GM18526 (cell line): ENCODE results near the gene DOCK8.

Source experiments
- POLR2A ChIP-seq: IDR thresholded peaks from 3 replicates; pipeline ENCODE4 v1.6.1; 2011; ENCODE audit not compliant: insufficient read length; ENCODE audit errors: extremely low read depth

Gene DOCK8

DNA sequence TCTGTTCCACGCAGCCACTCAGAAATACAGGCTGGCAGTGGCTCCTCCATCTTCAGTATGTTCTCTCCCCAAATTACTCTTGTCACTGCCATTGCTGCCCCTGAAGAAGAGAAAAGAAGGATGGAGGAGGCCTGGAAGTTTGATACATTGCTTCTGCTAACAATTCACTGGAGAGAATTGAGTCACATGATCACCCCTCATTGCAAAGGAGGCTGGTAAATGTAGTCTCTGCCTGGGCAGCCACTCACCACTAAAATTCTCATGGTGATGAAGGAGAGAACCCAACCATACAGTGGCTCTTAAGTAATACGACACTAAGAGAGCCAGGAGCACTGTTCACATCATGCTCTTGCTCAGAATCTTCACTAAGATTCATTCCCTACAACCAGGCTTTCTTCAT is 112.0 kb downstream of the DOCK8 start:
- no peak for TF ChIP-seq POLR2A

DNA sequence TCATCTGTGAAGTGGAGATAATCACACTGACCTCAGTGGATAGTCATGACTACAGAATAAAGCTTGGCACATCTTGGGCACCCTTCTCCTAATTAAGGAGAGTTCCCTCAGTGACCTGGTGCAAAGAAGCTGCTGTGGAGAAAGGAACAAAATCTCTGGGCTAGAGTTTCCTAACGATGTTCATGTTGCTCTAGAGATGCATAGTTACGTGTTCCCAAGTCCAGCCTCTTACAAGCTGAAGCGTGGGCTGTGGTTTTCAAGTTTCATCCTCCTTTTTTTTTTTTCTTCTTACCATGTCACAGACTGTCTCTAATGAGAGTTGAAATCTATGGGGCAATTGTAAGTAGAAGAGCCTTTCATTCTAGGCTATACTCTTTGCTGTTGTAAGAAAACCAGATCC is 113.8 kb downstream of the DOCK8 start:
- TF ChIP-seq POLR2A = no peak

DNA sequence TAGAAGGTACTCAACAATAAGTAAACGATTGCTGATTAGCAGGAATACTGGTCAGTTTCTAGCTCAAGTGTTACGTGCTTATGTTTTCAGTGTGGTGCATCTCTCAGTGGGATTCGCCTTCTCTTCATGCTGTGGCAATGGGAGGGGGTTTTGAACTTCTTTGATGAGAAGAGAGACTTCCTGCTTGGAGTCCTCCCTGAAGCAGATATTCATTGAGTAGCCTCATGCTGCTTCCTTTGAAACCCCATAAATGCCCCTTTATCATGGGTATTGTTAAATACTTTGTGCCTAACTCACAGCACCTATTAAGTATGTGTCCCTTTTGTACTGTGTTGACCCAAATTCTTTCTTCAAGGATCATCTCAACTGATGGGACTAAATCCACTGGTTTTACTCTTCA is 116.5 kb downstream of the DOCK8 start:
- no peak for TF ChIP-seq POLR2A

DNA sequence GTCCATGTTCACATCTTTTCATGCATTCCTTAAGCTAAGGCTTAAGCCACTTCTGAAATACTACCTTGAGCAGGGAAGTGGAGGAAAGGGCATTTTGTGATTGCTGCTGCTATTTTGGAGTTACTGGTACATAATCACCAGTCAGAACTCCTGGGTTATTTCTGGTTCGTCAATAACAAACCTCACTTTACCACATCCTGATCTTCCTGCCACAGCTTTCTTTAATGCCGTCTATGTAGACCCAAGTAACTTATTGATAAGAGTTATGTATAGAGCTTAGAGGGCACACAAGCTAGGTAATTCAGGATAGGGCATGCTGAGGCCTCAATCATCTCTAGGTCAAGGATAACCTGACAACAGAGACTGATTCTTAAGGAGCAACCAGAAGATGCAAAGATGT is 120.7 kb downstream of the DOCK8 start:
- no peak for TF ChIP-seq POLR2A

DNA sequence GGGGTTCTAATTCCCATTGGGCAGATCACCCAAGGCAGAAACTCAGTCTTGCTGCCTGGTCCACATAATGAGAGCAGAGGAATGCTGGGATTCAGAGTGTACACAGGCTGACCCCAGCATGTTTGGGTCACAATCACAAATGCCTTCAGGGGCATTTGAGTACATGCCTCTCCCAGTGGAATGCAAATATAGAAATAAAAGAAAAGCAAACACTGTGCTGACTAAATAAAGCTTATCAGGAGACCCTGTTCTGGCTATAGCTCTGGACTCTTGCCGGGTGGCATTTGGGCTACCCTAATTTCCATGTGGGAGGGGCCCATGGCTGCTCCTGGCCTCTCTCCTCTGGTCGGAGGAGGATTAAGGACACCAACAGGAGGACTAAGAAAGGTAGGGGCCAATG is 121.4 kb downstream of the DOCK8 start:
- TF ChIP-seq POLR2A = no peak

DNA sequence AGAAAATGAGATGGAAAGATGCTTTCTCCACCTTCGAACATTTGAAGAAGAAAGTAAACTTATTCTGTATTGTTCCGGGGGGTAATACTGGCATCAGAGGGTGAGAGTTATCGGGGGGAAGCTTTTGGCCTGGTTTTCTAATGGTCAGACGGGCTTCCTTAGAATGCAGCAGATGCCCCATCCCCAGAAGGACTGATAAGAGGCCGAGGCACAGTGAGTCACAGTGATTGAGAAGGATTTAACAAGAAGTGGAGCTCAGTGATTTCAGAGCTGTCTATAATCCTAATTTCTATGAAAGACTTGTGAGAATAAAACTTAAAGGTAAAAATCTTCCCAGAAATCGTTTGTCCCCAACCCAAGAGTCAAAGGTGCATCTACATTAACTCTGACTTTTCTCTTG is 123.9 kb downstream of the DOCK8 start:
- no peak for TF ChIP-seq POLR2A

DNA sequence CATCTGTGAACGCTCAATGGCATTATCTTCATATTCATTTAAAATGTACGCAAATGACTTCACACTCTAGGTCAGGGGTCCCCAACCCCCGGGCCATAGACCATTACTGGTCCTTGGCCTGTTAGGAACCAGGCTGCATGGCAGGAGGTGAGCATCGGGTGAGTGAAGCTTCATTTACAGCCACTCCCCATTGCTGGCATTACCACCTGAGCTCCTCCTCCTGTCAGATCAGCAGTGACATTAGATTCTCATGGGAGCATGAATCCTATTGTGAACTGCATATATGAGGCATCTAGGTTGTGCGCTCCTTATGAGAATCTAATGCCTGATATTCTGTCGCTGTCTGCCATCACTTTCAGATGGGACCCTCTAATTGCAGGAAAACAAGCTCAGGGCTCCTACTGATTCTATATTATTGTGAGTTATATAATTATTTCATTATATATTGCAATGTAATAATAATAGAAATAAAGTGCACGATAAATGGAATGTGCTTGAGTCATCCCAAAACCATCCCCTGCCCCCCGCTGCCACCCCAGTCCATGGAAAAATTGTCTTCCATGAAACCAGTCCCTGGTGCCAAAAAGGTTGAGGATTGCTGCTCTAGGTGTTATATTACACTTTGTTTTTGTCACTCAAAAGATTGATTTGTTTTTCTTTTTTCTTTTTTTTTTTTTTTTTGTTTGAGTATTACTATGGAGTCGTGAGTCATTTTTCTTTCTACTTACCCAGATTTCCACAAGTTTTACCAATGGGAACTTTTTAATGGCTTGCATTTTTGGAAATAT is 127.2 kb downstream of the DOCK8 start:
- no peak for TF ChIP-seq POLR2A

DNA sequence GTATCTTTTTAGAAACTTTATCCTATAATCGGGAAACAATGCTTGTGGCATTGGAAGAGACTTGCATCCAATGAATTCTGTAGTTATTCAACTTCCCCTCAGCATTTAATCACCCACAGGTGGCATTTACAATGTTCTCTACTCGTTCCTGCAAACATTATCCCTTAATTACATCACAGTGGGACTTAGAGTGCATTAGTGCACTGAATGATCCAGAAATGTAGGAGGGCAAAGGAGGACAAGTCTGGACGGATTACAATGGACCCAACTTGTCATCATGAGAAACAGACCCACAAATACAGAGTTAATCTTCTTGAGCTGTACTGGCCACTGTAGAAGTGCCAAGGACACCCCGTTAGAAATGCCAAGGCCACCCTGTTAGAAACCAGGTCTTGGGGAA is 129.1 kb downstream of the DOCK8 start:
- TF ChIP-seq POLR2A = no peak

DNA sequence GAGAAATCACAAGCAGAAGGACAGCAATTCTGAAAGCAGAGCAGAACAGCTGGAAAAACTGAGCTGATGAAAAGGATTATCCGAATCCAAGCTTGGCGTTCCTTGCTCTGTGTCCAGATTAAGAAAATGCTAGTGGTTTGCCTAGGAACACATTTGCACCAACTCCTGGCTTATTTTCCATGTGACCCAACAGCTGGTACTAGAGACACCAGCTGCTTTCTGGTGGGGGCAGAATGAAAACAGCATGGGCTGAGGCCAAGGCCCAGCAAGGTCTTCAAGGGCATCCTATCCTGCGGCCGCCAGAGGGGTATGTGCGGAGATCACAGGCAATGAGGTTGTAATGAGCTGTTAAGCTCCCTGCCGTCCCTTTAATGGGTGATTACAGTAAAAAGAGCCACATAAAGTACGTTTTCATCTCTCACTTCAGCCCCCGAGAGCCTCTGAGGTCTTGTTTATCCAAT is 131.5 kb downstream of the DOCK8 start:
- no peak for TF ChIP-seq POLR2A

DNA sequence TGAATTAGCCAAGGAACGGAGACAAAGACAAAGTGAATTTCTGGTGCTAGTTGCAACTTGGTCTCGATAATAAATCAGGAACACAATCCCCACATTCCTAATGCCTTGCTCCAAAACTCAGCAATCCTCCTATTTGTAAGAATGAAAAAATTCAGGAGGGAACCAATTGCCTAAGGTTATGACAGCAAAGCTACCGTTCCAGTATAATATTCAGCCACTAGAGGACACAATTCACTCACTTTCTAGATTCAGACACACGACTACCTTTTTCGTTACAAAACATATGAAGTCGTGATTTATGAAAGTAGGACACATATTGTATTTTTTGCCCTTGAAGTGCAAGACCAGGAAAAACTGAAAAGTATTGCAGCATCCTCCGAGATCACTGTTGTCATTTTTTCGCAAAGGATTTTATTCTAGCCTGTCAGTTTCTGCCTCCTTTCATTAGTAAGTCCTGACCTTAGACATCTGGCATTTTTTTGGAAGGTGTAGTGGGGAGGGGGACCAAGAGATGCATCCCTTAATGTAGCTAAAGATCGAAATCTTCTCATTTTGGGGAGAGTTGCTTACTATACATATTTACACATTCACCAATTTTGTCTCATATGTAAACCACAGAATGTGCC is 133.1 kb downstream of the DOCK8 start:
- no peak for TF ChIP-seq POLR2A

DNA sequence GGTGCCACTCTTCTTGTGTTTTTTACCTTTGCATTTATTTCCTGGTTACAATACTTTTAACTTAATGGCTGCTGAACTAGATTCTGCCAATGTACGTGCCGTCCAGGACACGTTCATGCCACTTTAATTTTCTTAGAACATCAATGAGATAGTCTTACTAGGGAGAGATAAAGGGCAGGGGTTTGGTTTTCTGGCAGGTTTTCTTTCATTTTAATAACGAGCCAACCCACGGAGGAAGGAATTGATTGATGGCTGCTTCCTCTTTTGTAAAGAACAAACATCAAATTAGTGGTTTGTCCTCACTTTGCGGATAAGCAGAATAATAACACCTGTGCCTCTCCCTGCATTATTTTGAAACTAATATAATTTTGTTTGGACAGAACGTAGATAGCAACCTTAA is 135.7 kb downstream of the DOCK8 start:
- no peak for TF ChIP-seq POLR2A

DNA sequence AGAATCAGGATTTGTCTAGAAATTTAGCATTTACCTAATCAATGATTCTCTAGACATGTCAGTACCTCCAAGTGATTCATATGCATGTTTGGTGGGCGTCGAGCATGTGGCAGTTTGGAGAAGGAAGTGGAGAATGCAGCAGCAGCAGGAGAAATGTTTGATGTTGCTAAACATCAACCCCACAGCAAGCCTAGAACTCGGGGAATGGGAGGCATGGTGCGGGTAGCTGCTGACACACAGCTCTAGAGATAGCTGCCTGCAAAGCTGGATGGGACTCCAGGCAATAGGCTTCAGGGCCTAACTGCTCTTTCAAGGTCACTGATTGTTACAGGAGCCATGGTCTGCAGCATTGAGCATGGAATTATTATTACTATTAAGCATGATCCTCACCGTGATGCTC is 137.3 kb downstream of the DOCK8 start:
- TF ChIP-seq POLR2A = no peak

DNA sequence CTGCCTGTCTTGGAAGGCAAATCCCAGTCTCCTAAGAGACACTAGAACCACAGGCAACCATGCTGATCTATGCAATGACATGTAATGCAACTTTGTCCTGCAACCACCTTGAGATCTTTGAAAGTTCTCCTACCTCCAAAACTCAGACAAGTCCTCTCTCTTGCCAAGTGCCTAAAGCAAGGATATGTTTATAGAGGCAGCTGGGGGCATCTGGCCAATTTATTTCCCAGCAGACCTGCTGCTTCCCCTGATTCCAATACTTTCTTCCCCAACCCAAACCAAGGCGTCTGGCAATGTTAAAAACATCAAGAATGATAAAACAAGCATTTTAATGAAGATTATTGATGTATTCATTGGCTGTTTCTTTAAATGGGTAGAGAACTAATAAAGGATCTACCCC is 138.4 kb downstream of the DOCK8 start:
- TF ChIP-seq POLR2A = no peak

DNA sequence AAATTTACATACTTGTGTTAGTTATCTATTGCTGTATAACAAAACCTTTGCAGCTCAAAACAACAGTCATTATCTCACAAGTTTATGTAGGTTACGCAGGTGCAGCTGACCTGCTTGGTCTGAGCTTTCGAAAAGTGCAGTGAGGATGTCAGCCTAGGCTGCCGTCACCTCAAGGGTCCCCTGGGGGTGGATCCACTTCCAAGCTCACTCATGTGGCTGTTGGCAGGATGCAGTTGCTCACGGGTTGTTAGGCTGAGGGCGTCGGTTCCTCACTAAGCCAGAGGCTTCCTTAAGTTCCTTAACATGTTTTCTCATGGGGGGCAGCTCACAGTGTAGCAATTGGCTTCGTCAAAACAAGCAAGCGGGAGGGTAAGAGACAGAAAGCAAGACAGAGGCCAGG is 139.8 kb downstream of the DOCK8 start:
- TF ChIP-seq POLR2A = no peak

DNA sequence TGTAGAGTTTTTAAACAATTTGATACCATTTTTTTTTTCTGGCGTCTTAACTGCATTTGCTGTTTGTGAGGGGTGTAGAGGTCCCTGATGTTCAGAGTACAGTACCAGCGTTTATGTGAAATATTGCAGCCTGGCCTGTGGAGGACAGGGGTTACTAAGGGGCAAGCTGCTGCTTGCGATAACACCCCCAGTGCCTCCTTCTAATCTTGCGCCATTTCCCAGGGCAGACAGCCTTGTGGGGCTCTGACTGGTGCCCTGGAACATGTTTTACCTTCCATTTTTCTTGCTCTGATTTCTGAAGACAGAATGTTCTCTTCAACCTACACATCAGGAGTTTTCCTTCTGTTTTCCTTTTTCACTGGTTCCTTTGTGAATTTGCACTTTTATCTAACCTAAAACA is 142.9 kb downstream of the DOCK8 start:
- TF ChIP-seq POLR2A = no peak

DNA sequence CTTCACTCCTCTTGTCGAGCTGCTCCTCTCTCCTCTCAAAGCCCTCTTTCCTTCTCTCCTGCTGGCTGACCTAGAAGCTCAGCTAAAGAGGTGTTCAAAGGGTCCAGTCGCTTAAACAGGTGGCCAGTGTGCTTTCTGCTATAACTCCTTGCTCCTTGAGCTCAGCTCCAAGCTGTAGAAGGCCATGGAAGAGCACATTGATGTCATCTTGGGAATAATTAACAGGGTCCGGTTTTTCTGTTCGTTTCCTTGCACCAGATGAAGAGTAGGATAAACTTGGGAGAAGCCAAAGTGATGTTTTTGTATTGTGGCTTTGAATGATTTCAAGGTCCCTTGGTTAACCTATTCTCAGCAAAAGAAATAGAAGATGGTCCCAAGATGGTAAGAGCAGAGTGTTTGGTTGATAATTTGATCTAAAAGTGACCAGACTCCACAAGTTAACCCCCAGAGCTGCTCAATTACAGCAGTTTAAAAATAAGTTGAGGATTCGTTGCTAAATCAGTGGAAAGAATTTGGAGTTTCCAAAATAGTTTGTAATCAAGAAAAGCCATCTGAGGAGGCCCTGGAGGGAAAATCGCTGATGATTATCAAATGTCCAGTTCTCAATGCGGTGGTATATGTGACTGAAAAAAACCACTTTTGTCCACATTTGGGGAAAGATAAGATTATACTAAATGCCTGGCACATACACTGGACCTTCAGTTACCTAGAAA is 148.1 kb downstream of the DOCK8 start:
- no peak for TF ChIP-seq POLR2A
